Choroid plexus epithelial cell (primary cell): ENCODE measurements around the gene ANKRD24.

Experiments used
- DNase-seq: peaks from one replicate; pipeline ENCODE4 v3.0.0-alpha.2; 2010; ENCODE audit warnings: low read depth
- H3K4me3 ChIP-seq: 2 replicates; pipeline ENCODE4 v1.5.1; 2011; ENCODE audit warnings: low read depth, mild to moderate bottlenecking, control low read depth, low read length, moderate library complexity
- CTCF ChIP-seq: conservative IDR thresholded peaks from 2 replicates; pipeline ENCODE4 v1.5.1; 2011; ENCODE audit warnings: low read depth, mild to moderate bottlenecking, control low read depth, inconsistent platforms, low read length, moderate library complexity

ANKRD24 gene

DNA sequence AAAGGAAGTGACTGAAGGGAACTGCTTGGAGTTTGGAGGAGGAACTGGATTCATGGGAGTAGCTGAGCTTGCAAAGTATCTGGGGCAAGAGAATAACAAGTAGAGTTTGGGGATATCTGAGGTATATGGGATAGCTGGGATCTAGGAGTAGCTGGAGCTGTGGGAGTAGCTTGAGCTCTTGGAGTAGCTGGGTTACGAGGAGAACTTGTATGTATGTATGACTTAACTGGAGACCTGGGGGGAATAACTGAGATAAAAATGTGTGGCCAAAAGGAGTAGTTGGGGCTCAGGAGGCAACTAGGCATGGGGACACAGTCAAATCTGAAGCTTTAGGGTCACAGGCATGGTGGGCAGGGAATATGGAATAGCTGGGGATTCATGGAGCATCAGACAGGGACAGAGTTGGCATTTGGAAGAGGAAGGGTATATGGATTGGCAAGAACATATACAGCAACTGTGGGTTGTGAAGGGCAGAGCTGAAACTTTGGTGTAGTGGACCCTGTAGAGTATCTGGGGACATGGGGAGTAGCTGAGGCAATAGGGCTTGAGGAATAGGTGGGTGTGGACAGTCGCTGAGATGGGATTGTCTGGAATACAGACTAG lies 18.6 kb downstream of the ANKRD24 start:
- DNase-seq: no peak
- no peak overlapping the region for H3K4me3 ChIP-seq
- no peak for TF ChIP-seq CTCF

GRCh38 chr19:4201798-4202197 lies 19.3 kb downstream of the ANKRD24 start:
- H3K4me3 ChIP-seq: no peak overlapping the region
- TF ChIP-seq CTCF: no peak
- no peak for DNase-seq

DNA sequence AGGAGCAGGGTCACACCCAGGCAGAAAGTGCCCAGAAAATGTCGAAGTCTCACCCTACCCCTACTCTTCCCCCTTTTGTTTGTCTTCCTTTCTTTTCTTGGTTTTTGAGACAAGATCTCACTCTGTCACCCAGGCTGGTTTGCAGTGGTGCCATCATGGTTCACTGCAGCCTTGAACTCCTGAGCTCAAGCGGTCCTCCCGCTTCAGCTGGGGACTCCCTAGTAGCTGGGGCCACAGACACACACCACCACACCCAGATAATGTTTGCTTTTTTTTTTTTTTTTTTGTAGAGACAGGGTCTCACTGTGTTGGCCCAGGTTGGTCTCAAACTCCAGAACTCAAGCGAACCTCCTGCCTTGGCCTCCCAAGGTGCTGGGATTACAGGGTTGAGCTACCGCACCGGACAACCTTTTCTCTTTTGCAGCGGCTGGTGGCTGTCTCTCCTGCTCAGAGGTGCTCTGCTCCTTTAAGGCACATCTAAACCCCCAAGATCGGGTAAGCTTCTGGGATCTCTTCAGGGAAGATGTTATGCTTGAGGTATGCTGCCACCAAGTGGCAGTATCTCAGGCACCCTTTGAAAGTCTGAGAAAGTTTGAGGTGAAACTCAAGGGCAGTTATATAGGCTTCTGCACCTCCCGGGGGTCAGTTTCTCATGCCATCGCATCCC lies 24.5 kb downstream of the ANKRD24 start:
- H3K4me3 ChIP-seq: no peak overlapping the region
- peak; percentile 71 for DNase-seq

GRCh38 chr19:4208385-4209094 lies 26.1 kb downstream of the ANKRD24 start:
- no peak overlapping the region for H3K4me3 ChIP-seq
- DNase-seq: peak; percentile 48
- peak; percentile 76 for TF ChIP-seq CTCF

More for the DNA sequence above, 24.5 kb downstream of the ANKRD24 start:
- TF ChIP-seq CTCF: peak; percentile 58

- no peak for TF ChIP-seq CTCF
- DNase-seq: no peak
- H3K4me3 ChIP-seq: no peak overlapping the region
Measured at GRCh38 chr19:4210166-4210731, 27.8 kb downstream of the ANKRD24 start.

GRCh38 chr19:4213116-4213515 lies 30.6 kb downstream of the ANKRD24 start:
- DNase-seq: no peak
- no peak for TF ChIP-seq CTCF
- no peak overlapping the region for H3K4me3 ChIP-seq
